Body of pancreas (tissue), 4 donors: ENCODE measurements around the gene HOXC10. TPM values are rescaled to one million over a fixed set of nuclear protein-coding genes. Genes with fewer than 3 reads are reported as not detected.
A peak's percentile ranks its signal among the peaks of the same experiment; 100 is the strongest.

Source experiments
- ATAC-seq: fragments of 150-250 bp; one replicate; pipeline ENCODE4 v1.9.1; 2016
- DNase-seq, 4 donors: peaks; one replicate each; pipeline ENCODE4 v3.0.0-alpha.2; 2019
- H3K27ac ChIP-seq, 4 donors: fragments of 200-600 bp; sonication (generic); 1 replicate in 3 of 4; 2 replicates in 1 of 4; pipeline versions ENCODE4 v1.5.1 to v1.6.1; 2016 to 2019; ENCODE audit warnings: mild to moderate bottlenecking in 1 of 4, mixed read lengths in 1 of 4, moderate library complexity in 1 of 4
- H3K27me3 ChIP-seq, 2 donors: fragments of 200-600 bp; sonication (generic); one replicate each; pipeline ENCODE4 v1.6.0; 2016; ENCODE audit warnings: mild to moderate bottlenecking in 1 of 2
- H3K36me3 ChIP-seq, 2 donors: fragments of 200-600 bp; sonication (generic); replicated peaks in 1 of 2; 2 replicates each; pipeline ENCODE4 v1.5.1; 2016; ENCODE audit warnings: low read depth in 2 of 2; ENCODE audit not compliant: insufficient read depth in 1 of 2
- H3K4me1 ChIP-seq: fragments of 200-600 bp; sonication (generic); one replicate; pipeline ENCODE4 v1.6.0; 2016
- H3K4me3 ChIP-seq, 2 donors: fragments of 200-600 bp; sonication (generic); 1 replicate in 1 of 2; 2 replicates in 1 of 2; pipeline ENCODE4 v1.5.1; 2016 to 2019
- H3K9me3 ChIP-seq, 3 donors: fragments of 200-600 bp; sonication (generic); 1 replicate in 2 of 3; 2 replicates in 1 of 3; pipeline ENCODE4 v1.5.1; 2016
- POLR2A ChIP-seq, 3 donors: fragments of 450-650 bp; IDR thresholded peaks; one replicate each; pipeline ENCODE4 v1.6.1; 2016; ENCODE audit warnings: antibody characterized with exemption in 3 of 3, mild to moderate bottlenecking in 2 of 3
- WGBS, 2 donors: methylation state at CpG; one replicate each; pipeline ENCODE4 v1.1.5; 2017; 5-methylcytosine and 5-hydroxymethylcytosine counted together
- intact Hi-C: fragments of 100-400 bp; cut with DNase I; formaldehyde crosslinking; loops from one replicate; pipeline ENCODE4 v1.15.1; 2023
- microRNA counts, 2 donors: library from miRNA; unstranded; fragments of <30 nt; microRNA quantifications; one replicate each; lab custom pipeline; 2017
- microRNA-seq, 2 donors: library from miRNA; unstranded; fragments of <30 nt; microRNA quantifications; one replicate each; pipeline ENCODE4, GENCODE V29; 2016; ENCODE audit warnings: borderline number of aligned reads in 2 of 2, borderline replicate concordance in 2 of 2
- small RNA-seq: library from RNA; depleted of rRNA; stranded (forward); fragments of <200 nt; gene quantifications from one replicate; pipeline ENCODE3, GENCODE V24; 2016
- total RNA-seq, 2 donors: library from RNA; depleted of rRNA; stranded (reverse); fragments of >200 nt; gene quantifications; one replicate each; pipeline ENCODE4 v1.1.0, GENCODE V29; 2016
- TF ChIP-seq, protein P1 (sequence below), 7 experiments: fragments of 450-650 bp in 4 of 7; fragments of 200-600 bp in 3 of 7; sonication (generic) in 3 of 7; IDR thresholded peaks; one replicate each; pipeline ENCODE4 v1.5.1; 2016 to 2019; ENCODE audit warnings: antibody characterized with exemption in 7 of 7

The HOXC10 gene
- total RNA-seq, 2 donors from 2014 or later, result not detected

DNA sequence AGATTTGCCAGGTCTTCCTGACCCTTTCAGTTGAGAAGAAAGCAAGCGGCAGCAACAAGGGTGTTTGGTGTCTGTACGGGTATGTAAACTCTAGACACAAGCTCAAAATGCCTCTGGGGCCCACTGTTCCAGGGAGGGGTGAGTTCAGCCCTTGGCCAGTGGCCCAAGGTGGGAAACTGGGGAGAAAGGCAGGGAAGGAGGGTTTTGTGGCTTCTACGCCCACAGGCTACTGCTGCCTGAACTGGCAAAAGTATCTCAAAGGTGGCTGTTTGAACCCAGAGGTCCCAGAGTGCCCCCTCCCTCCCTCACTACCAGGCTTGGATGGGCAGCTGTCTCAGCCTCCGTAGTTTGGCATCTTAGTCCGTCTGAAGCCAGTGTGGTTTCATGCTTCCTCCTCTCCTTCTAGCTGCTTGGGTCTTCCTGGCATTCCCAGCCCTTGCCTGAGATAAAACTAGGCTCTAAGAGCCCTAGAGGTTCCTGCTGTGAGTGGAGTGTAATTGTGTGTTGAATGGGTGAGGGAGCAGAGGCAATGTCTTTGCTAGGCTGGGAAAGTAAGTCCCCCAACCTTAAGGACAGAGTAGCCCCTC, 53.4 kb downstream of the HOXC10 start:
- 61 to 67% methylated on average over 5 of the region's 5 CpGs for WGBS, 2 donors
- H3K4me1 ChIP-seq, result peaks cover 8% of the 10 kb centered on the region
- DNase-seq (no peak), ATAC-seq (no peak)
- peaks cover 0 to 22% of the 10 kb centered on the region in 2 donors for H3K27me3 ChIP-seq
- TF ChIP-seq, protein P1, sequence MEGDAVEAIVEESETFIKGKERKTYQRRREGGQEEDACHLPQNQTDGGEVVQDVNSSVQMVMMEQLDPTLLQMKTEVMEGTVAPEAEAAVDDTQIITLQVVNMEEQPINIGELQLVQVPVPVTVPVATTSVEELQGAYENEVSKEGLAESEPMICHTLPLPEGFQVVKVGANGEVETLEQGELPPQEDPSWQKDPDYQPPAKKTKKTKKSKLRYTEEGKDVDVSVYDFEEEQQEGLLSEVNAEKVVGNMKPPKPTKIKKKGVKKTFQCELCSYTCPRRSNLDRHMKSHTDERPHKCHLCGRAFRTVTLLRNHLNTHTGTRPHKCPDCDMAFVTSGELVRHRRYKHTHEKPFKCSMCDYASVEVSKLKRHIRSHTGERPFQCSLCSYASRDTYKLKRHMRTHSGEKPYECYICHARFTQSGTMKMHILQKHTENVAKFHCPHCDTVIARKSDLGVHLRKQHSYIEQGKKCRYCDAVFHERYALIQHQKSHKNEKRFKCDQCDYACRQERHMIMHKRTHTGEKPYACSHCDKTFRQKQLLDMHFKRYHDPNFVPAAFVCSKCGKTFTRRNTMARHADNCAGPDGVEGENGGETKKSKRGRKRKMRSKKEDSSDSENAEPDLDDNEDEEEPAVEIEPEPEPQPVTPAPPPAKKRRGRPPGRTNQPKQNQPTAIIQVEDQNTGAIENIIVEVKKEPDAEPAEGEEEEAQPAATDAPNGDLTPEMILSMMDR (IDR thresholded peaks at IDR 0.05), result no peak
- TF ChIP-seq POLR2A (IDR thresholded peaks at IDR 0.05), result no peak
- no peak overlapping the region for H3K27ac ChIP-seq
- H3K9me3 ChIP-seq, result no peaks in the 10 kb centered on the region
- intact Hi-C loops, result no loop called here
- H3K36me3 ChIP-seq, result no peaks in the 10 kb centered on the region
- H3K4me3 ChIP-seq, result no peak overlapping the region

DNA sequence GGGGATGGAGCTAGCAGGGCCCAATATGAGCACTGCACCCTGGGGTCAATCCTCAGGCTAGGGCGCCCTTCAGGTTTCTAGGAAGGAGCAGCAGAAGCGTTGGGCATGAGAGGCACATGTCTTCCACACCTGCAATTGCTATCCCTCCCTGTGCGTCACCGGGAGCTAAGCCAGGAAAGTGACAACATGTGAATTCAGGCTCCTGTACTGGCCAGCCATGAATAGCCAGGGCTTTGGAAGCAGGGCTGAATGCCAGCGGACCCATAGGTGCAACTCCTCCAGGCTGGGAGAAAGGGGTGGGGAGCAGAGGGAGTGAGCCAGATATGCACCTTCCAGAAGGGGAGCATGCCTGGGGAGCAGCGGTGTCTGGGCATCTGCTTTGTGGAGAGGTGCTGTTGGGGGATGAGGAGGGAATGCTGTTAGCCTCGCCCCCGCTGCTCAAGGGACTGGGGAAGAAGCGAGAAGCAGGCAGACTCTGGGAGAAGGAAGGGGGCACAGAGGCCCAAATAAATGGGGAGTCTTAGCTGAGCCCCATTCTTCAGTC, 54.0 kb downstream of the HOXC10 start:
- intact Hi-C loops, result no loop called here
- Histone ChIP-seq H3K27me3 (peaks cover 0 to 16% of the 10 kb centered on the region in 2 donors), H3K36me3 (no peaks in the 10 kb centered on the region), H3K4me3 (no peak overlapping the region), H3K9me3 (no peaks in the 10 kb centered on the region), H3K27ac (no peak overlapping the region), H3K4me1 (peaks cover 2% of the 10 kb centered on the region)
- peak; percentile 66 for ATAC-seq
- peak in 3 of 4 donors; percentile 44 to 80 (median 76) for DNase-seq
- WGBS, 2 donors, result 18% methylated on average over 9 of the region's 9 CpGs
- no peak for TF ChIP-seq POLR2A (IDR thresholded peaks at IDR 0.05)
- TF ChIP-seq, protein P1 (IDR thresholded peaks at IDR 0.05), result no peak

DNA sequence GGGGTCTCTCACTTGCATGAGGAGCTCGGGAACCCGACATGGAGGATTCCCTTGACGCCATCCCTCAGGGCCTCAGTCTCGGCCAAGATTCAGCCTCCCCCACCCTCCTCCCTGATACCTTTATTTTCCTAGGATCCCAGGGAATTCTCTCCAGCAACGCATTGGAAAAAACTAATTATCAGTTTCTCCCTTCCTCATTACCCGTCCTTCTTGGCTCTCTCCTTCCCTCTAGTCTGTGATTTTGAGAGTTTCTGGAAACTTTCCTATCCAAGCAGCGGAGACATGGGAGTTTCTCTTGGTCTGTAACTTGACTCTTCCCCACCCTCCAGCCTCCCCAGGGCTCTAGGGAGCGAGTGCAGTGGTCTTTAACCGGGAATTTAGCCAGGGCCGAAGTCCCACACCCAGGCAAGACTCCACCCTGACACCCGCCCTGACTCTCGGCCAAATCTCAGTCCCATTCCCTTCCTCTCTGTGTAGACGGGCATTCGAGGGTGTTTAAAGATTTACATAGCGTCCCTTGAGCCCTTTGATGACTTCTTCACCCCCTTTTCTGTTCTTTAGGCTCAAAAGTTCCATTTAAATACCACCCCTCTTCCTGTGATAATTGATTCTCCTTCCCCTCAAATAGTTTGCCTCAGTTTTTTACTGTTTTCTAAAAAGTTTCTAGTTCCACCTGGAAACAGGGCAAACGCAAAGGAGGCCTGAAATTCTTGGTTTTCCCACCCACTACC, 54.6 kb downstream of the HOXC10 start:
- Histone ChIP-seq H3K4me3 (no peak overlapping the region), H3K27me3 (peaks cover under 1 to 16% of the 10 kb centered on the region in 2 donors), H3K27ac (no peak overlapping the region), H3K9me3 (no peaks in the 10 kb centered on the region), H3K4me1 (no peaks in the 10 kb centered on the region), H3K36me3 (no peaks in the 10 kb centered on the region)
- intact Hi-C loops, result no loop called here
- ATAC-seq (no peak), DNase-seq (no peak)
- WGBS, 2 donors, result 13 to 15% methylated on average over 16 of the region's 16 CpGs
- TF ChIP-seq, protein P1 (IDR thresholded peaks at IDR 0.05), result no peak
- TF ChIP-seq POLR2A (IDR thresholded peaks at IDR 0.05), result no peak

MicroRNAs within 50 kb of the gene (microRNA counts, 767-probe panel; counts per million panel counts)
- microRNA hsa-miR-196a-5p (lab: Ali Mortazavi, UCI) (0 to 736 counts per million in 2 donors), microRNA hsa-miR-615-3p (lab: Ali Mortazavi, UCI) (0 to 736 counts per million in 2 donors), microRNA hsa-miR-615-5p (lab: Ali Mortazavi, UCI) (0 to 736 counts per million in 2 donors)

Small RNA genes lying within 50 kb of the gene (microRNA-seq; reads per million reads assigned to microRNA genes)
- gene MIR196A2, result 3.6 to 5.1 reads per million in 2 donors
- 5.6 to 12.1 reads per million in 2 donors for gene MIR615

Small RNA genes lying within 50 kb of the gene (small RNA-seq; reads per million reads assigned to genes)
- gene AC012531.3 (not detected), gene AC012531.4 (not detected), gene HOXC5 (not detected), gene MIR196A2 (not detected), gene MIR615 (not detected), gene RF01905 (not detected), gene RF01906 (not detected)

Other genes with a start within 250 kb of the HOXC10 start
- gene CISTR, start 233.2 kb upstream of the HOXC10 start, total RNA-seq, result not detected
- gene HOXC13, start 46.3 kb upstream of the HOXC10 start, total RNA-seq, result not detected
- not detected for gene HOXC12, start 30.2 kb upstream of the HOXC10 start, total RNA-seq
- gene HOXC11, start 12.0 kb upstream of the HOXC10 start, total RNA-seq, result not detected
- gene HOTAIR, start 10.2 kb upstream of the HOXC10 start, total RNA-seq, result not detected
- not detected for gene HOXC9, start 15.0 kb downstream of the HOXC10 start, total RNA-seq
- gene HOXC8, start 23.8 kb downstream of the HOXC10 start, total RNA-seq, result not detected
- not detected for gene HOXC6, start 43.3 kb downstream of the HOXC10 start, total RNA-seq
- not detected for gene HOXC5, start 47.9 kb downstream of the HOXC10 start, total RNA-seq
- not detected for gene HOXC4, start 68.7 kb downstream of the HOXC10 start, total RNA-seq
- gene SMUG1, start 203.8 kb downstream of the HOXC10 start, total RNA-seq, result 10 to 100 TPM; 20.8 to 34.5 TPM